ENCODE data around the gene DPPA4.

DPPA4 gene

GRCh38 chr3:109316162-109316730 lies 21.1 kb downstream of the DPPA4 start, which contains the start of gene DPPA2:
Gene DPPA2 (minus strand): TSS chr3:109316517. CDS start chr3:109314542, 1,975 bp downstream.
- Histone ChIP-seq H3K27me3 (ENCODE audit: insufficient read depth, low read length) (no peaks in the 10 kb centered on the region), H3K27ac (ENCODE audit: low read depth, low read length, poor library complexity, severe bottlenecking) (no peak within 1 kb of the TSS), H4K20me1 (ENCODE audit: insufficient read depth, low read length) (no peaks in the 10 kb centered on the region), H3K36me3 (ENCODE audit: insufficient read depth, low read length) (no peaks in the 10 kb centered on the region), H3K4me3 (ENCODE audit: low read depth, low read length, poor library complexity, severe bottlenecking) (no peak within 1 kb of the TSS), H3K4me2 (ENCODE audit: low read length) (no peak within 1 kb of the TSS), H2AFZ (ENCODE audit: low read length) (no peak within 1 kb of the TSS), H3K79me2 (ENCODE audit: insufficient read depth, low read length) (no peaks in the 10 kb centered on the region), H3K4me1 (ENCODE audit: insufficient read depth, low read length, severe bottlenecking) (no peaks in the 10 kb centered on the region), H3K9ac (ENCODE audit: low read length) (no peak within 1 kb of the TSS), H3K9me2 (ENCODE audit: low read depth, low read length) (no peaks in the 10 kb centered on the region), H3F3A (ENCODE audit: insufficient read depth, low read length) (no peaks in the 10 kb centered on the region), H3K9me3 (ENCODE audit: low read length) (no peaks in the 10 kb centered on the region)
- TF ChIP-seq EZH2 (IDR thresholded peaks at IDR 0.05; ENCODE audit: borderline replicate concordance, low read length) (no peak), CTCF (IDR thresholded peaks at IDR 0.05; ENCODE audit: low read length) (no peak)

DNA sequence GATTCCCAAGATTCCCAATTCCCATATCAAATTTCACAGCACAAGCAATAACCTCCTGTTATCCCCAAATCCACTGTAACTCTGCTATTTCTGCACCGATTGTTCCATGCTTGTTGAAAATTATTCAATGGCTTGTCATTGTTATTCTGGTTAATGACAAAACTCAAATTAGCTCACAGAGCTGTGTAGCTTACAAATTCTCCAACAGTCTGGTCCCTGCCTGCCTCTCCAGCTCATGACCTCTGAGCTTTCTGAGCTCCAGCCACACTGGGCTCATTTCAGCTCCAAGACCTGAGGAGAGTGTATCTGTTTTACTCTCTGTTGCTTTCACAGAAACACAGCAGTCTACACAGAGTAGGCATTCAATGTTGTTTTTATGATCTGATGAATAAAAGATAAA lies 24.3 kb downstream of the DPPA4 start:
- Histone ChIP-seq H3K9me3 (ENCODE audit: low read length) (no peaks in the 10 kb centered on the region), H3K4me1 (ENCODE audit: insufficient read depth, low read length, severe bottlenecking) (no peaks in the 10 kb centered on the region), H3K36me3 (ENCODE audit: insufficient read depth, low read length) (no peaks in the 10 kb centered on the region), H2AFZ (ENCODE audit: low read length) (no peak overlapping the region), H3K4me2 (ENCODE audit: low read length) (no peak overlapping the region), H3K9ac (ENCODE audit: low read length) (no peak overlapping the region), H3K4me3 (ENCODE audit: low read depth, low read length, poor library complexity, severe bottlenecking) (no peak overlapping the region), H3K9me2 (ENCODE audit: low read depth, low read length) (no peaks in the 10 kb centered on the region), H3K79me2 (ENCODE audit: insufficient read depth, low read length) (no peaks in the 10 kb centered on the region), H3K27ac (ENCODE audit: low read depth, low read length, poor library complexity, severe bottlenecking) (no peak overlapping the region), H3K27me3 (ENCODE audit: insufficient read depth, low read length) (no peaks in the 10 kb centered on the region), H3F3A (ENCODE audit: insufficient read depth, low read length) (no peaks in the 10 kb centered on the region), H4K20me1 (ENCODE audit: insufficient read depth, low read length) (no peaks in the 10 kb centered on the region)
- TF ChIP-seq EZH2 (IDR thresholded peaks at IDR 0.05; ENCODE audit: borderline replicate concordance, low read length) = no peak
- TF ChIP-seq CTCF (IDR thresholded peaks at IDR 0.05; ENCODE audit: low read length) = no peak

DNA sequence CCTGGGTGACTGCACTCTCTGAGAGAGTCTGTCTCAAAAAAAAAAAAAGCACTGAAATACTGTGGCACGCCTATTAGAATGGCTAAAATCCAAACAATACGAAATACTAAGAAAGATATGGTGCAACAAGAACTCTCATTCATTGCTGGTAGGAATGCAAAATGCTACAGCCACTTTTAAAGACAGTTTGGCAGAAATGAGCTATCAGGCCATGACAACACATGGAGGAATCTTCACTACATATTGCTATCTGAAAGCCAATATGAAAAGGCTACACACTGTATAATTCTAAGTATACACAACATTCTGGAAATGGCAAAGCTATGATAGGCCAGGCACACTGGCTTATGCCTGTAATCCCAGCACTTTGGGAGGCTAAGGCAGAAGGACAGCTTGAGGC lies 39.9 kb downstream of the DPPA4 start:
- Histone ChIP-seq H3K9me2 (ENCODE audit: low read depth, low read length) (no peaks in the 10 kb centered on the region), H3K4me3 (ENCODE audit: low read depth, low read length, poor library complexity, severe bottlenecking) (no peak overlapping the region), H3K27me3 (ENCODE audit: insufficient read depth, low read length) (no peaks in the 10 kb centered on the region), H3K9me3 (ENCODE audit: low read length) (no peaks in the 10 kb centered on the region), H4K20me1 (ENCODE audit: insufficient read depth, low read length) (no peaks in the 10 kb centered on the region), H3K9ac (ENCODE audit: low read length) (no peak overlapping the region), H3K27ac (ENCODE audit: low read depth, low read length, poor library complexity, severe bottlenecking) (no peak overlapping the region), H2AFZ (ENCODE audit: low read length) (no peak overlapping the region), H3K4me1 (ENCODE audit: insufficient read depth, low read length, severe bottlenecking) (no peaks in the 10 kb centered on the region), H3F3A (ENCODE audit: insufficient read depth, low read length) (no peaks in the 10 kb centered on the region), H3K4me2 (ENCODE audit: low read length) (no peak overlapping the region), H3K36me3 (ENCODE audit: insufficient read depth, low read length) (no peaks in the 10 kb centered on the region), H3K79me2 (ENCODE audit: insufficient read depth, low read length) (no peaks in the 10 kb centered on the region)
- no peak for TF ChIP-seq EZH2 (IDR thresholded peaks at IDR 0.05; ENCODE audit: borderline replicate concordance, low read length)
- no peak for TF ChIP-seq CTCF (IDR thresholded peaks at IDR 0.05; ENCODE audit: low read length)

Measured in OCI-LY1 (cell line).